Stimulated activated naive B cell treated with anti-CD40 and anti-IgM and Interleukin-4, amounts not matched to agents 10 μg/mL and 1 μg/mL and 100 μg/mL, for 72 hours (primary cell): ENCODE results near the gene DYSF.

Experiments used
- ATAC-seq, 2 donors: fragments of 150-1000 bp; cut with Tn5 transposase; replicated peaks; 2 replicates each; pipeline ENCODE4 v1.10.0; 2021; ENCODE audit warnings: moderate library complexity in 1 of 2
- DNase-seq: peaks from one replicate; pipeline ENCODE4 v3.0.0; 2021
- H3K27ac Mint-ChIP-seq: one replicate; pipeline ENCODE4 v1.8.0; 2022; ENCODE audit warnings: mild to moderate bottlenecking, mixed read lengths
- H3K27me3 Mint-ChIP-seq, 2 donors: one replicate each; pipeline ENCODE4 v1.8.0; 2022; ENCODE audit warnings: mixed read lengths in 2 of 2
- H3K36me3 Mint-ChIP-seq, 2 donors: one replicate each; pipeline ENCODE4 v1.8.0; 2022; ENCODE audit warnings: mixed read lengths in 2 of 2, mild to moderate bottlenecking in 1 of 2
- H3K4me1 Mint-ChIP-seq, 2 donors: one replicate each; pipeline ENCODE4 v1.8.0; 2022; ENCODE audit warnings: mixed read lengths in 2 of 2, mild to moderate bottlenecking in 1 of 2
- H3K4me3 Mint-ChIP-seq, 2 donors: one replicate each; pipeline ENCODE4 v1.8.0; 2022; ENCODE audit warnings: mild to moderate bottlenecking in 2 of 2, mixed read lengths in 2 of 2, moderate library complexity in 1 of 2
- H3K9me3 Mint-ChIP-seq, 2 donors: one replicate each; pipeline ENCODE4 v1.8.0; 2022; ENCODE audit warnings: mixed read lengths in 2 of 2, mild to moderate bottlenecking in 1 of 2

DYSF gene

GRCh38 chr2:71557321-71557720 is 104.0 kb downstream of the DYSF start:
- Mint-ChIP-seq H3K9me3 (no peaks in the 10 kb centered on the region), H3K27ac (no peak overlapping the region), H3K4me3 (no peak overlapping the region), H3K4me1 (no peaks in the 10 kb centered on the region), H3K27me3 (peaks cover 3 to 6% of the 10 kb centered on the region in 2 donors), H3K36me3 (no peaks in the 10 kb centered on the region)
- ATAC-seq (no peak), DNase-seq (no peak)

- no peak for DNase-seq
- Mint-ChIP-seq H3K27ac (no peak overlapping the region), H3K4me3 (no peak overlapping the region), H3K27me3 (peaks cover 3 to 6% of the 10 kb centered on the region in 2 donors), H3K36me3 (no peaks in the 10 kb centered on the region), H3K9me3 (no peaks in the 10 kb centered on the region), H3K4me1 (no peaks in the 10 kb centered on the region)
- no peak for ATAC-seq
Measured at GRCh38 chr2:71558300-71559051, 105.1 kb downstream of the DYSF start.

- peaks cover 3 to 6% of the 10 kb centered on the region in 2 donors for H3K27me3 Mint-ChIP-seq
- no peak overlapping the region for H3K4me3 Mint-ChIP-seq
- H3K4me1 Mint-ChIP-seq: no peaks in the 10 kb centered on the region
- H3K27ac Mint-ChIP-seq: no peak overlapping the region
- no peaks in the 10 kb centered on the region for H3K9me3 Mint-ChIP-seq
- DNase-seq (no peak), ATAC-seq (no peak)
- H3K36me3 Mint-ChIP-seq: no peaks in the 10 kb centered on the region
Measured at GRCh38 chr2:71559080-71559827, 105.9 kb downstream of the DYSF start.

DNA sequence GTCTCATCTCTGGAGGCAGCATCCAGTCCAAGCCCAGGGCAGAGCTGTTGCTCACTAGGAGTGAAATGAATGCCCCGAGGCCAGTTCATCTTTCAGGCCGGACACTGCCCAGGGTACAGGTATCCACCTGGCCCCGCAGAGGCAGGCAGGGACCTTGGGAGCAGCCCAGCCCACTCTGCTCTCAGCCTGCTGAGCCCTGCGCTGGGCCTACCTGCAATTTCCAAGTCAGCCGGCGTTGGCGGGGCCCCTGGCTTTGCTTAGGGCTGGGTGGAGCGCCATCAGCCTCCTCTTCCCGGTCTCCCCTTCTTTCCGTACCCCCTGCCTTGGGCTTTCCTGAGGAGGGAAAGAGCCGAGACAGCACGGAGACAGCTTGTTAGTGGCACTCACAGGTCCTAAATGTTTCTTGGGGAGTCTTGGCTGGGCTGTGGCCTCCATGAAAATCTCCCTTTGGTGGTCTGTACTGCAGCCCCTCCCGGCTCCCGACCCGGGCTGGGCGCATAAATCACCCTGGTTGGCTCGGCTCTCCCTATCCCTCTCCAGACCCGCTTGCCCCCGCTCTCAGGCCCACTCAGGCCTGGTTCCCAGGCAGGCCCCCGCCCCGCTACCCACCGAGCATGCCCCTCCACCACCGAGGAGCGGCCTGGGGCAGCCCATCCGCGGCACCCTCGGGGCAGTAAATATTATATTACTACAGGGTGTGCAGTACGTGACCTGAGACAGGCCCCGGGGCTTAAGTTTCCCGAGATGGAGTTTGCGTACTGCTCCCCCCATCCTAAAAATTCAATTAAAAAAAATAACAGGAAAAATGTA is 106.7 kb downstream of the DYSF start:
- no peaks in the 10 kb centered on the region for H3K4me1 Mint-ChIP-seq
- no peaks in the 10 kb centered on the region for H3K36me3 Mint-ChIP-seq
- no peaks in the 10 kb centered on the region for H3K9me3 Mint-ChIP-seq
- DNase-seq: no peak
- no peak overlapping the region for H3K27ac Mint-ChIP-seq
- no peak overlapping the region for H3K4me3 Mint-ChIP-seq
- peaks cover 3 to 6% of the 10 kb centered on the region in 2 donors for H3K27me3 Mint-ChIP-seq
- no peak for ATAC-seq

- H3K4me3 Mint-ChIP-seq: no peak overlapping the region
- peaks cover 6 to 7% of the 10 kb centered on the region in 2 donors for H3K27me3 Mint-ChIP-seq
- H3K4me1 Mint-ChIP-seq: no peaks in the 10 kb centered on the region
- H3K27ac Mint-ChIP-seq: no peak overlapping the region
- H3K9me3 Mint-ChIP-seq: no peaks in the 10 kb centered on the region
- ATAC-seq (no peak), DNase-seq (no peak)
- H3K36me3 Mint-ChIP-seq: no peaks in the 10 kb centered on the region
Measured at GRCh38 chr2:71560638-71561011, 107.3 kb downstream of the DYSF start.

- Mint-ChIP-seq H3K4me3 (no peak overlapping the region), H3K27ac (no peak overlapping the region), H3K27me3 (peaks cover 6 to 7% of the 10 kb centered on the region in 2 donors), H3K36me3 (no peaks in the 10 kb centered on the region), H3K4me1 (no peaks in the 10 kb centered on the region), H3K9me3 (no peaks in the 10 kb centered on the region)
- ATAC-seq: no peak
- no peak for DNase-seq
Measured at GRCh38 chr2:71561441-71562267, 108.3 kb downstream of the DYSF start.

GRCh38 chr2:71562518-71562917 is 109.2 kb downstream of the DYSF start:
- ATAC-seq: no peak
- Mint-ChIP-seq H3K4me1 (no peaks in the 10 kb centered on the region), H3K4me3 (no peak overlapping the region), H3K27me3 (peaks cover 3 to 6% of the 10 kb centered on the region in 2 donors), H3K36me3 (no peaks in the 10 kb centered on the region), H3K9me3 (no peaks in the 10 kb centered on the region), H3K27ac (no peak overlapping the region)
- no peak for DNase-seq

DNA sequence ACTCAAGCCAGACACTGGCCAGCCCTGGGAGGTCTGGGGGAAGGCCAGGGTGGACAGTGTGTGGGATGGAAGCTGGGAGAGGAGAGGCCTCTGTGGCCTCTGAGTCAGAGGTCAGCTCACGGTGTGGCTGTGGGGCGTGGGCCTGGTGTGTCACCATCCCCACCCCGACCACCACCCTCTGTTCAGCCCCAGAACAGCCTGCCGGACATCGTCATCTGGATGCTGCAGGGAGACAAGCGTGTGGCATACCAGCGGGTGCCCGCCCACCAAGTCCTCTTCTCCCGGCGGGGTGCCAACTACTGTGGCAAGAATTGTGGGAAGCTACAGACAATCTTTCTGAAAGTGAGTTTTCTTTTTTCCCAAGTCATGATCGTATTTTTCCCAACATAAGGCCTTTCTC is 110.5 kb downstream of the DYSF start:
- Mint-ChIP-seq H3K4me3 (no peak overlapping the region), H3K36me3 (no peaks in the 10 kb centered on the region), H3K27me3 (peaks cover 3 to 5% of the 10 kb centered on the region in 2 donors), H3K9me3 (no peaks in the 10 kb centered on the region), H3K4me1 (no peaks in the 10 kb centered on the region), H3K27ac (no peak overlapping the region)
- DNase-seq (no peak), ATAC-seq (no peak)

DNA sequence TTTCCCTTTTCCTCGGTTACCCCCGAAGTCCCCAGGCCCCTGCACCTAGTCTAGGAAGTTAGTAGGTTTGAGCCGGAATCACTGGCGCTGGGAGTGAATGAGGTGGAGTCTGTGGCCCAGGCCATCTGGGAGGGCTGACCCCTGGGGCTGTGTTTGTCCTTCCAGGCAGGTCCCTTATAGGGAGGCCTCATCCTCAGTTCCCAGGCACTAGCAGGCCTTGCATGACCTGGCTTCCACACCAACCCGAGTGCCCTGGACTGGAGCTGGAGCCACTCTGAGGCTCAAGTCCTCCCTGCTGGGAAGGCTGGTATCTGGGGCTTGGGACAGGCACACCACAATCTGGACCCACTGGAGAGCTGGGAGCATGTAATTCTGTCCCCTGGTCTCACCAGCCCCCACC is 111.0 kb downstream of the DYSF start:
- Mint-ChIP-seq H3K9me3 (no peaks in the 10 kb centered on the region), H3K27me3 (peaks cover under 1 to 3% of the 10 kb centered on the region in 2 donors), H3K36me3 (no peaks in the 10 kb centered on the region), H3K4me3 (no peak overlapping the region), H3K27ac (no peak overlapping the region), H3K4me1 (no peaks in the 10 kb centered on the region)
- no peak for ATAC-seq
- DNase-seq: no peak

GRCh38 chr2:71564790-71565189 is 111.4 kb downstream of the DYSF start:
- no peak for DNase-seq
- Mint-ChIP-seq H3K4me3 (no peak overlapping the region), H3K4me1 (no peaks in the 10 kb centered on the region), H3K27me3 (peaks cover 0 to 3% of the 10 kb centered on the region in 2 donors), H3K27ac (no peak overlapping the region), H3K9me3 (no peaks in the 10 kb centered on the region), H3K36me3 (no peaks in the 10 kb centered on the region)
- no peak for ATAC-seq

- no peak for DNase-seq
- no peak for ATAC-seq
- no peaks in the 10 kb centered on the region for H3K36me3 Mint-ChIP-seq
- no peak overlapping the region for H3K4me3 Mint-ChIP-seq
- peaks cover 0 to 3% of the 10 kb centered on the region in 2 donors for H3K27me3 Mint-ChIP-seq
- H3K4me1 Mint-ChIP-seq: no peaks in the 10 kb centered on the region
- H3K9me3 Mint-ChIP-seq: no peaks in the 10 kb centered on the region
- no peak overlapping the region for H3K27ac Mint-ChIP-seq
Measured at GRCh38 chr2:71566372-71566771, 113.0 kb downstream of the DYSF start.

GRCh38 chr2:71567625-71568024 is 114.3 kb downstream of the DYSF start:
- no peaks in the 10 kb centered on the region for H3K9me3 Mint-ChIP-seq
- H3K27me3 Mint-ChIP-seq: peaks cover 0 to 3% of the 10 kb centered on the region in 2 donors
- no peak for ATAC-seq
- H3K4me3 Mint-ChIP-seq: no peak overlapping the region
- no peaks in the 10 kb centered on the region for H3K4me1 Mint-ChIP-seq
- DNase-seq: no peak
- no peak overlapping the region for H3K27ac Mint-ChIP-seq
- no peaks in the 10 kb centered on the region for H3K36me3 Mint-ChIP-seq

- Mint-ChIP-seq H3K27me3 (peaks cover 0 to 3% of the 10 kb centered on the region in 2 donors), H3K27ac (no peak overlapping the region), H3K9me3 (no peaks in the 10 kb centered on the region), H3K4me3 (no peak overlapping the region), H3K4me1 (no peaks in the 10 kb centered on the region), H3K36me3 (no peaks in the 10 kb centered on the region)
- DNase-seq: no peak
- ATAC-seq: no peak
Measured at GRCh38 chr2:71568103-71568502, 114.7 kb downstream of the DYSF start.

DNA sequence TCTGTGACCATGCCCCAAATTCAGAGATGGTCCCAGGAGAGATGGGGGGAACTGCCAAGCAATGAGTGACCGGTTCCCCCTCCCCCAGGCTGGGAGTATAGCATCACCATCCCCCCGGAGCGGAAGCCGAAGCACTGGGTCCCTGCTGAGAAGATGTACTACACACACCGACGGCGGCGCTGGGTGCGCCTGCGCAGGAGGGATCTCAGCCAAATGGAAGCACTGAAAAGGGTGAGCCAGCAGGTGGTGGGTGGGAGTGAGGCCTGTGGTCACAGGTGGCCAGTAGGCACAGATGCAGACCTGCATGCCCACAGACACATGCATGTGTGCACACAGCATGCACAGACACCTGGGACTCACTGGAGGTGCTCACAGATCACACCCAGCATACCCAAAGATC is 117.2 kb downstream of the DYSF start:
- H3K4me3 Mint-ChIP-seq: no peak overlapping the region
- peaks cover 0 to under 1% of the 10 kb centered on the region in 2 donors for H3K27me3 Mint-ChIP-seq
- H3K4me1 Mint-ChIP-seq: no peaks in the 10 kb centered on the region
- DNase-seq (no peak), ATAC-seq (no peak)
- no peaks in the 10 kb centered on the region for H3K36me3 Mint-ChIP-seq
- H3K9me3 Mint-ChIP-seq: no peaks in the 10 kb centered on the region
- H3K27ac Mint-ChIP-seq: no peak overlapping the region
